Liver (tissue), 9 donors: ENCODE results near the gene PEAK1. TPM values are rescaled to one million over a fixed set of nuclear protein-coding genes. Genes with fewer than 3 reads are reported as not detected.

Experiments used
- DNase-seq: peaks from one replicate; pipeline ENCODE4 v3.0.0-alpha.2; 2017; ENCODE audit warnings: low spot score
- H3K27ac ChIP-seq, 2 donors: one replicate each; pipeline ENCODE4 v1.7.0; 2013; ENCODE audit warnings: inconsistent platforms in 2 of 2, low read length in 2 of 2, control low read depth in 1 of 2, low read depth in 1 of 2, mild to moderate bottlenecking in 1 of 2
- H3K27me3 ChIP-seq, 4 donors: one replicate each; pipeline versions ENCODE4 v1.6.1 to v1.7.0; 2013; ENCODE audit warnings: low read length in 3 of 4, inconsistent platforms in 1 of 4, mild to moderate bottlenecking in 1 of 4, moderate library complexity in 1 of 4; ENCODE audit not compliant: control insufficient read depth in 4 of 4, insufficient read depth in 4 of 4
- H3K36me3 ChIP-seq, 4 donors: one replicate each; pipeline versions ENCODE4 v1.6.1 to v1.7.0; 2013; ENCODE audit warnings: low read length in 3 of 4, mild to moderate bottlenecking in 3 of 4, low read depth in 1 of 4, moderate library complexity in 1 of 4; ENCODE audit not compliant: control insufficient read depth in 4 of 4, insufficient read depth in 3 of 4
- H3K4me1 ChIP-seq, 4 donors: one replicate each; pipeline versions ENCODE4 v1.6.1 to v1.7.0; 2013; ENCODE audit warnings: low read length in 3 of 4, mild to moderate bottlenecking in 3 of 4, moderate library complexity in 1 of 4; ENCODE audit not compliant: control insufficient read depth in 4 of 4, insufficient read depth in 4 of 4
- H3K4me3 ChIP-seq, 3 donors: one replicate each; pipeline versions ENCODE4 v1.6.1 to v1.7.0; 2013; ENCODE audit warnings: low read length in 3 of 3, control low read depth in 1 of 3, low read depth in 1 of 3, mild to moderate bottlenecking in 1 of 3
- H3K9ac ChIP-seq, 2 donors: one replicate each; pipeline ENCODE4 v1.7.0; 2013; ENCODE audit warnings: low read length in 2 of 2, mild to moderate bottlenecking in 2 of 2, moderate library complexity in 2 of 2, control low read depth in 1 of 2, low read depth in 1 of 2
- H3K9me3 ChIP-seq, 4 donors: one replicate each; pipeline versions ENCODE4 v1.6.1 to v1.7.0; 2013; ENCODE audit warnings: low read length in 3 of 4; ENCODE audit not compliant: control insufficient read depth in 4 of 4
- EGR1 ChIP-seq, 2 donors: IDR thresholded peaks; 2 replicates each; pipeline ENCODE4 v1.6.1; 2016 to 2018; ENCODE audit warnings: antibody characterized with exemption in 2 of 2, low read depth in 2 of 2
- FOXA1 ChIP-seq: IDR thresholded peaks from 2 replicates; pipeline ENCODE4 v1.6.1; 2016; ENCODE audit warnings: antibody characterized with exemption
- FOXA2 ChIP-seq: IDR thresholded peaks from 2 replicates; pipeline ENCODE4 v1.6.1; 2016; ENCODE audit warnings: antibody characterized with exemption
- GABPA ChIP-seq, 2 donors: IDR thresholded peaks in 1 of 2; conservative IDR thresholded peaks in 1 of 2; 2 replicates each; pipeline ENCODE4 v1.6.1; 2016; ENCODE audit warnings: antibody characterized with exemption in 2 of 2, mild to moderate bottlenecking in 1 of 2, moderate library complexity in 1 of 2
- HNF4A ChIP-seq, 2 donors: conservative IDR thresholded peaks; 2 replicates each; pipeline ENCODE4 v1.6.1; 2016; ENCODE audit warnings: antibody characterized with exemption in 2 of 2, mild to moderate bottlenecking in 2 of 2
- HNF4G ChIP-seq: IDR thresholded peaks from 2 replicates; pipeline ENCODE4 v1.6.1; 2016; ENCODE audit warnings: antibody characterized with exemption
- JUND ChIP-seq, 2 donors: IDR thresholded peaks; 2 replicates each; pipeline ENCODE4 v1.6.1; 2016; ENCODE audit warnings: antibody characterized with exemption in 2 of 2
- NR2F2 ChIP-seq: IDR thresholded peaks from 2 replicates; pipeline ENCODE4 v1.6.1; 2016; ENCODE audit warnings: antibody characterized with exemption
- RAD21 ChIP-seq, 2 donors: IDR thresholded peaks; 2 replicates each; pipeline ENCODE4 v1.6.1; 2016; ENCODE audit warnings: antibody characterized with exemption in 2 of 2, mild to moderate bottlenecking in 2 of 2
- RXRA ChIP-seq, 2 donors: IDR thresholded peaks; 2 replicates each; pipeline ENCODE4 v1.6.1; 2017 to 2018; ENCODE audit warnings: antibody characterized with exemption in 2 of 2, mild to moderate bottlenecking in 1 of 2
- SP1 ChIP-seq: IDR thresholded peaks from 2 replicates; pipeline ENCODE4 v1.6.1; 2018; ENCODE audit warnings: antibody characterized with exemption, mild to moderate bottlenecking
- TAF1 ChIP-seq: conservative IDR thresholded peaks from 2 replicates; pipeline ENCODE4 v1.6.1; 2016; ENCODE audit warnings: antibody characterized with exemption, mild to moderate bottlenecking
- YY1 ChIP-seq: IDR thresholded peaks from 2 replicates; pipeline ENCODE4 v1.6.1; 2016; ENCODE audit warnings: antibody characterized with exemption, mild to moderate bottlenecking
- WGBS: extraction: QIAGEN DNeasy Blood & Tissue Kit; methylation state at CpG from one replicate; pipeline ENCODE4 v1.1.7; 2013; 5-methylcytosine and 5-hydroxymethylcytosine counted together
- polyA plus RNA-seq, 2 donors: library from polyadenylated mRNA; stranded (reverse) in 1 of 2; unstranded in 1 of 2; fragments of 200-250 nt in 1 of 2; fragments of >200 nt in 1 of 2; fragmentation: Nextera tagmentation in 1 of 2; extraction: Ambion mirVana in 1 of 2; gene quantifications; one replicate each; pipeline versions ENCODE4 v1.2.1 to v1.2.3, GENCODE V29; 2013 to 2015
- total RNA-seq, 2 donors: library from RNA; depleted of rRNA; stranded (reverse); fragments of >200 nt; gene quantifications; one replicate each; pipeline ENCODE4 v1.2.3, GENCODE V29; 2014
- TF ChIP-seq, protein P1 (sequence below): IDR thresholded peaks from 2 replicates; pipeline ENCODE4 v1.6.1; 2016; ENCODE audit warnings: antibody characterized with exemption
- TF ChIP-seq, protein P2 (sequence below): IDR thresholded peaks from 2 replicates; pipeline ENCODE4 v1.6.1; 2016; ENCODE audit warnings: antibody characterized with exemption, mild to moderate bottlenecking
- TF ChIP-seq, protein P3 (sequence below): IDR thresholded peaks from 2 replicates; pipeline ENCODE4 v1.6.1; 2016; ENCODE audit warnings: antibody characterized with exemption
- TF ChIP-seq, protein P4 (sequence below): fragments of 150-350 bp; IDR thresholded peaks from 2 replicates; pipeline ENCODE4 v1.5.1; 2017; ENCODE audit warnings: improper control_type of control experiment, low read depth, low read length; ENCODE audit not compliant: missing input control
- TF ChIP-seq, protein P5 (sequence below): IDR thresholded peaks from 2 replicates; pipeline ENCODE4 v1.6.1; 2016; ENCODE audit warnings: antibody characterized with exemption
- donor health status: healthy.
- donor health status: healthy.
- donor health status: healthy.
- donor health status: healthy.
- donor health status: healthy.

The PEAK1 gene
- total and polyA plus RNA-seq, 4 donors = 1.8 to 14.9 (median 5.8) TPM

DNA sequence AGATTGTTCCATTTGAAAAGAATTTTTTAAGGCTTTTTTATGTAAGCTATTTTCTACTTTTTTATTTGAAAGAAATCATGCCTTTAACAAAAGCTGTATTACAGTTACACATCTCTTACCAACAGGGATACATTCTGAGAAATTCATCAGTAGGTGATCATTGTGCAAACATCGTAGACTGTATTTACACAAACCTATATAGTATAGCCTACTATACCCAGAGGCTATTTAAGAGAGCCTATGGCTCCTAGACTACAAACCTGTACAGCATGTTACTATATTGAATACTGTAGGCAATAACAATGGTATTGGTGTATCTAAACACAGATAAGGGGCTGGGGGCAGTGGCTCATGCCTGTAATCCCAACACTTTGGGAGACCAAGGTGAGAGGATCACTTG lies 43.1 kb downstream of the PEAK1 start:
- WGBS = 91% methylated on average over 1 of the region's 1 CpG
- Histone ChIP-seq H3K4me3 (no peak overlapping the region), H3K9ac (no peak overlapping the region), H3K27ac (no peak overlapping the region), H3K9me3 (no peaks in the 10 kb centered on the region), H3K36me3 (peaks cover 0 to 2% (median 0%) of the 10 kb centered on the region in 4 donors), H3K4me1 (peaks cover 2 to 19% (median 11%) of the 10 kb centered on the region in 4 donors), H3K27me3 (no peaks in the 10 kb centered on the region)
- no peak for DNase-seq
- TF ChIP-seq TAF1 (no peak), YY1 (no peak), FOXA2 (no peak), NR2F2 (no peak), RAD21 (IDR thresholded peaks at IDR 0.05) (no peak), RXRA (IDR thresholded peaks at IDR 0.05) (no peak), EGR1 (IDR thresholded peaks at IDR 0.05; ENCODE audit: low read depth in 2 of 2) (no peak), HNF4A (conservative IDR thresholded peaks at IDR 0.05) (no peak), FOXA1 (no peak), JUND (IDR thresholded peaks at IDR 0.05) (no peak), GABPA (IDR thresholded peaks at IDR 0.05 in 1 of 2, conservative IDR thresholded peaks at IDR 0.05 in 1 of 2) (no peak), HNF4G (no peak), SP1 (no peak)
- TF ChIP-seq, protein P1, sequence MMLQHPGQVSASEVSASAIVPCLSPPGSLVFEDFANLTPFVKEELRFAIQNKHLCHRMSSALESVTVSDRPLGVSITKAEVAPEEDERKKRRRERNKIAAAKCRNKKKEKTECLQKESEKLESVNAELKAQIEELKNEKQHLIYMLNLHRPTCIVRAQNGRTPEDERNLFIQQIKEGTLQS = no peak
- TF ChIP-seq, protein P2, sequence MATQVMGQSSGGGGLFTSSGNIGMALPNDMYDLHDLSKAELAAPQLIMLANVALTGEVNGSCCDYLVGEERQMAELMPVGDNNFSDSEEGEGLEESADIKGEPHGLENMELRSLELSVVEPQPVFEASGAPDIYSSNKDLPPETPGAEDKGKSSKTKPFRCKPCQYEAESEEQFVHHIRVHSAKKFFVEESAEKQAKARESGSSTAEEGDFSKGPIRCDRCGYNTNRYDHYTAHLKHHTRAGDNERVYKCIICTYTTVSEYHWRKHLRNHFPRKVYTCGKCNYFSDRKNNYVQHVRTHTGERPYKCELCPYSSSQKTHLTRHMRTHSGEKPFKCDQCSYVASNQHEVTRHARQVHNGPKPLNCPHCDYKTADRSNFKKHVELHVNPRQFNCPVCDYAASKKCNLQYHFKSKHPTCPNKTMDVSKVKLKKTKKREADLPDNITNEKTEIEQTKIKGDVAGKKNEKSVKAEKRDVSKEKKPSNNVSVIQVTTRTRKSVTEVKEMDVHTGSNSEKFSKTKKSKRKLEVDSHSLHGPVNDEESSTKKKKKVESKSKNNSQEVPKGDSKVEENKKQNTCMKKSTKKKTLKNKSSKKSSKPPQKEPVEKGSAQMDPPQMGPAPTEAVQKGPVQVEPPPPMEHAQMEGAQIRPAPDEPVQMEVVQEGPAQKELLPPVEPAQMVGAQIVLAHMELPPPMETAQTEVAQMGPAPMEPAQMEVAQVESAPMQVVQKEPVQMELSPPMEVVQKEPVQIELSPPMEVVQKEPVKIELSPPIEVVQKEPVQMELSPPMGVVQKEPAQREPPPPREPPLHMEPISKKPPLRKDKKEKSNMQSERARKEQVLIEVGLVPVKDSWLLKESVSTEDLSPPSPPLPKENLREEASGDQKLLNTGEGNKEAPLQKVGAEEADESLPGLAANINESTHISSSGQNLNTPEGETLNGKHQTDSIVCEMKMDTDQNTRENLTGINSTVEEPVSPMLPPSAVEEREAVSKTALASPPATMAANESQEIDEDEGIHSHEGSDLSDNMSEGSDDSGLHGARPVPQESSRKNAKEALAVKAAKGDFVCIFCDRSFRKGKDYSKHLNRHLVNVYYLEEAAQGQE = no peak
- TF ChIP-seq, protein P3, sequence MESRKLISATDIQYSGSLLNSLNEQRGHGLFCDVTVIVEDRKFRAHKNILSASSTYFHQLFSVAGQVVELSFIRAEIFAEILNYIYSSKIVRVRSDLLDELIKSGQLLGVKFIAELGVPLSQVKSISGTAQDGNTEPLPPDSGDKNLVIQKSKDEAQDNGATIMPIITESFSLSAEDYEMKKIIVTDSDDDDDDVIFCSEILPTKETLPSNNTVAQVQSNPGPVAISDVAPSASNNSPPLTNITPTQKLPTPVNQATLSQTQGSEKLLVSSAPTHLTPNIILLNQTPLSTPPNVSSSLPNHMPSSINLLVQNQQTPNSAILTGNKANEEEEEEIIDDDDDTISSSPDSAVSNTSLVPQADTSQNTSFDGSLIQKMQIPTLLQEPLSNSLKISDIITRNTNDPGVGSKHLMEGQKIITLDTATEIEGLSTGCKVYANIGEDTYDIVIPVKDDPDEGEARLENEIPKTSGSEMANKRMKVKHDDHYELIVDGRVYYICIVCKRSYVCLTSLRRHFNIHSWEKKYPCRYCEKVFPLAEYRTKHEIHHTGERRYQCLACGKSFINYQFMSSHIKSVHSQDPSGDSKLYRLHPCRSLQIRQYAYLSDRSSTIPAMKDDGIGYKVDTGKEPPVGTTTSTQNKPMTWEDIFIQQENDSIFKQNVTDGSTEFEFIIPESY = no peak
- TF ChIP-seq, protein P4, sequence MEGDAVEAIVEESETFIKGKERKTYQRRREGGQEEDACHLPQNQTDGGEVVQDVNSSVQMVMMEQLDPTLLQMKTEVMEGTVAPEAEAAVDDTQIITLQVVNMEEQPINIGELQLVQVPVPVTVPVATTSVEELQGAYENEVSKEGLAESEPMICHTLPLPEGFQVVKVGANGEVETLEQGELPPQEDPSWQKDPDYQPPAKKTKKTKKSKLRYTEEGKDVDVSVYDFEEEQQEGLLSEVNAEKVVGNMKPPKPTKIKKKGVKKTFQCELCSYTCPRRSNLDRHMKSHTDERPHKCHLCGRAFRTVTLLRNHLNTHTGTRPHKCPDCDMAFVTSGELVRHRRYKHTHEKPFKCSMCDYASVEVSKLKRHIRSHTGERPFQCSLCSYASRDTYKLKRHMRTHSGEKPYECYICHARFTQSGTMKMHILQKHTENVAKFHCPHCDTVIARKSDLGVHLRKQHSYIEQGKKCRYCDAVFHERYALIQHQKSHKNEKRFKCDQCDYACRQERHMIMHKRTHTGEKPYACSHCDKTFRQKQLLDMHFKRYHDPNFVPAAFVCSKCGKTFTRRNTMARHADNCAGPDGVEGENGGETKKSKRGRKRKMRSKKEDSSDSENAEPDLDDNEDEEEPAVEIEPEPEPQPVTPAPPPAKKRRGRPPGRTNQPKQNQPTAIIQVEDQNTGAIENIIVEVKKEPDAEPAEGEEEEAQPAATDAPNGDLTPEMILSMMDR = no peak
- TF ChIP-seq, protein P5, sequence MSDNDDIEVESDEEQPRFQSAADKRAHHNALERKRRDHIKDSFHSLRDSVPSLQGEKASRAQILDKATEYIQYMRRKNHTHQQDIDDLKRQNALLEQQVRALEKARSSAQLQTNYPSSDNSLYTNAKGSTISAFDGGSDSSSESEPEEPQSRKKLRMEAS = no peak
